Parathyroid adenoma (tissue), 2 donors: ENCODE data around the gene ZNF518A.

Source experiments
- H2AFZ ChIP-seq: fragments of 300-600 bp; sonication (generic); one replicate; pipeline ENCODE4 v1.7.0; 2017; ENCODE audit warnings: antibody characterized with exemption, mild to moderate bottlenecking
- H3K27ac ChIP-seq: fragments of 300-600 bp; sonication (generic); one replicate; pipeline ENCODE4 v1.7.0; 2017
- H3K27me3 ChIP-seq: fragments of 300-600 bp; sonication (generic); one replicate; pipeline ENCODE4 v1.7.0; 2017; ENCODE audit warnings: low read length; ENCODE audit not compliant: control insufficient read depth, insufficient read depth
- H3K36me3 ChIP-seq: fragments of 300-600 bp; sonication (generic); one replicate; pipeline ENCODE4 v1.7.0; 2017; ENCODE audit warnings: low read length; ENCODE audit not compliant: control insufficient read depth, insufficient read depth
- H3K4me1 ChIP-seq: fragments of 300-600 bp; sonication (generic); one replicate; pipeline ENCODE4 v1.7.0; 2017; ENCODE audit warnings: control low read depth
- H3K4me2 ChIP-seq: fragments of 300-600 bp; sonication (generic); one replicate; pipeline ENCODE4 v1.7.0; 2017; ENCODE audit warnings: low read length
- H3K4me3 ChIP-seq: fragments of 300-600 bp; sonication (generic); one replicate; pipeline ENCODE4 v1.7.0; 2017; ENCODE audit warnings: low read depth, low read length
- H3K79me2 ChIP-seq: fragments of 300-600 bp; sonication (generic); one replicate; pipeline ENCODE4 v1.7.0; 2017; ENCODE audit warnings: control low read depth
- H3K9ac ChIP-seq: fragments of 300-600 bp; sonication (generic); one replicate; pipeline ENCODE4 v1.7.0; 2017; ENCODE audit warnings: mild to moderate bottlenecking
- H3K9me3 ChIP-seq: fragments of 300-600 bp; sonication (generic); one replicate; pipeline ENCODE4 v1.7.0; 2017; ENCODE audit warnings: low read length; ENCODE audit not compliant: control insufficient read depth
- TF ChIP-seq, protein P1 (sequence below): fragments of 300-600 bp; sonication (generic); IDR thresholded peaks from one replicate; pipeline ENCODE4 v1.7.0; 2017; ENCODE audit warnings: antibody characterized with exemption, mild to moderate bottlenecking
- donor health status: primary hyperparathyroidism.

ZNF518A gene, protein sequence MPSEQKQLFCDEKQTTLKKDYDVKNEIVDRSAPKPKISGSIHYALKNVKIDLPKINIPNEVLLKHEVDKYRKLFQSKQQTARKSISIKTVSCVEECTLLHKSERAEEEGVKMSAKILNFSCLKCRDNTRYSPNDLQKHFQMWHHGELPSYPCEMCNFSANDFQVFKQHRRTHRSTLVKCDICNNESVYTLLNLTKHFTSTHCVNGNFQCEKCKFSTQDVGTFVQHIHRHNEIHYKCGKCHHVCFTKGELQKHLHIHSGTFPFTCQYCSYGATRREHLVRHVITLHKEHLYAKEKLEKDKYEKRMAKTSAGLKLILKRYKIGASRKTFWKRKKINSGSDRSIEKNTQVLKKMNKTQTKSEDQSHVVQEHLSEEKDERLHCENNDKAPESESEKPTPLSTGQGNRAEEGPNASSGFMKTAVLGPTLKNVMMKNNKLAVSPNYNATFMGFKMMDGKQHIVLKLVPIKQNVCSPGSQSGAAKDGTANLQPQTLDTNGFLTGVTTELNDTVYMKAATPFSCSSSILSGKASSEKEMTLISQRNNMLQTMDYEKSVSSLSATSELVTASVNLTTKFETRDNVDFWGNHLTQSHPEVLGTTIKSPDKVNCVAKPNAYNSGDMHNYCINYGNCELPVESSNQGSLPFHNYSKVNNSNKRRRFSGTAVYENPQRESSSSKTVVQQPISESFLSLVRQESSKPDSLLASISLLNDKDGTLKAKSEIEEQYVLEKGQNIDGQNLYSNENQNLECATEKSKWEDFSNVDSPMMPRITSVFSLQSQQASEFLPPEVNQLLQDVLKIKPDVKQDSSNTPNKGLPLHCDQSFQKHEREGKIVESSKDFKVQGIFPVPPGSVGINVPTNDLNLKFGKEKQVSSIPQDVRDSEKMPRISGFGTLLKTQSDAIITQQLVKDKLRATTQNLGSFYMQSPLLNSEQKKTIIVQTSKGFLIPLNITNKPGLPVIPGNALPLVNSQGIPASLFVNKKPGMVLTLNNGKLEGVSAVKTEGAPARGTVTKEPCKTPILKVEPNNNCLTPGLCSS (N-terminal part only)

DNA sequence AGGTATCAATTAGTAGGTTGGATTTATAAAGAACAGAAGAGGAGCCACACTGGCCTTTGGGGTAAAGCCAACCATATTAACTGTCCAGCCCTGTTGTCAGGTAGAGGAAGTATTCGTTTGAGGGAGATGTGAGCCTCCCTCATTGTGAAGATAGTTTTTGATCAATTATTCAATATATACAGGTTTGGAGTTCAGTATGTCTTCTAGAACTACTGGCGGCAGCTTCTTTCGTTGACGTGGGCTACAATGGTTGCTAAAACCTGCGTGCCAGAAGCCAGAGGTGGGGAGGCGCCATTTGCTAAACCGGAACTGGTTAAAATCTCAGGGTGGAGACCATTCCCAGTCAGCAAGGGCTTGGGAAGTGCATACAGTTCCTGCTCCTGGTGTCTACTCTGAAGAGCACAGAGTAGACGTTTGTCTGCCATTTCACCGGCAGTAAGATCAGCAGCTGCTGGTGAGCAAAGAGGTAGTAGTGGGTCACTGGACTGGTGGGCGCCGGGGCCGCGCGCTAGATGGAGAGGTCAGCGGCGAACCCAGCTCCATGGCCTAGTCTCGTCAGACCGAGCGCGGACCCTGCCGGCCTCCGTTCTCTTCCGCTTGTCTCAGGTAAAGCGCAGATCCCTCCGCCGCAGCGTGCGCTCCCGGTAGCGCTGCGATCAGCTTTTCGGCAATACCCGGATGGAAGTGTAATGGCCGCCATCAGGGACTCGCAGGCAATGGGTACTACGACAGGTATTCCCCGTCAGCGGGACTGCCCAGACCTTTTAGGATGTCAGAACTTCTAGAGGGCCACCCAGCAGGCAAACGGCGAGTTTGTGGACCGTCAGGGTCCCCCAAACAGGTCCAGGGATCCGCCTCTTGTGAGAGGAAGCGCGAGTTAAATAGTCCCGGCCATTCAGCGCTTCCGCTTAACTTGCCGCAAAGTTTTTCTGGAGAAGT, at the start of gene ZNF518A:
TSS of gene ZNF518A (plus strand) at position 911 of the 939 bp plus-strand sequence. CDS start 26,026 bp downstream, outside the sequence.
- TF ChIP-seq, protein P1, sequence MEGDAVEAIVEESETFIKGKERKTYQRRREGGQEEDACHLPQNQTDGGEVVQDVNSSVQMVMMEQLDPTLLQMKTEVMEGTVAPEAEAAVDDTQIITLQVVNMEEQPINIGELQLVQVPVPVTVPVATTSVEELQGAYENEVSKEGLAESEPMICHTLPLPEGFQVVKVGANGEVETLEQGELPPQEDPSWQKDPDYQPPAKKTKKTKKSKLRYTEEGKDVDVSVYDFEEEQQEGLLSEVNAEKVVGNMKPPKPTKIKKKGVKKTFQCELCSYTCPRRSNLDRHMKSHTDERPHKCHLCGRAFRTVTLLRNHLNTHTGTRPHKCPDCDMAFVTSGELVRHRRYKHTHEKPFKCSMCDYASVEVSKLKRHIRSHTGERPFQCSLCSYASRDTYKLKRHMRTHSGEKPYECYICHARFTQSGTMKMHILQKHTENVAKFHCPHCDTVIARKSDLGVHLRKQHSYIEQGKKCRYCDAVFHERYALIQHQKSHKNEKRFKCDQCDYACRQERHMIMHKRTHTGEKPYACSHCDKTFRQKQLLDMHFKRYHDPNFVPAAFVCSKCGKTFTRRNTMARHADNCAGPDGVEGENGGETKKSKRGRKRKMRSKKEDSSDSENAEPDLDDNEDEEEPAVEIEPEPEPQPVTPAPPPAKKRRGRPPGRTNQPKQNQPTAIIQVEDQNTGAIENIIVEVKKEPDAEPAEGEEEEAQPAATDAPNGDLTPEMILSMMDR: no peak

DNA sequence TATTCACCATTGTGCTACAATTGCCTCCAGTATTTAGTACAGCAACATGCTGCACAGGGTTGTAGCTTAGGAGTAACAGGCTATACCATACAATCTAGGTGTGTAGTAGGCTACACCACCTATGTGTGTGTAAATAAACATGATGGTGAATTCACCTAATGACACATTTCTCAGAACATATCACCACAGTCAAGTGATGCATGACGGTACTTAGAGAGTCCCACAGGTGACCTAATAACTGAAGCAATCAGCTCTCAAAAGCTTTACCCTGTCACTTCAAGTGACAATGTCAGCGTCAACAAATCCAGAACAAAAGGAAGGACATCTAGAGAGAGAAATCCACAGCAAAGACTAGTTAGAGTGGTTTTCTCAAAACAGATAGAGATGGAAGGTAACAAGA, 47.9 kb upstream of the ZNF518A start:
- TF ChIP-seq, protein P1: no peak
- H3K4me2 ChIP-seq: no peak overlapping the region
- no peaks in the 10 kb centered on the region for H3K79me2 ChIP-seq
- no peaks in the 10 kb centered on the region for H3K4me1 ChIP-seq
- H3K36me3 ChIP-seq: no peaks in the 10 kb centered on the region
- H3K9ac ChIP-seq: no peak overlapping the region
- H3K27ac ChIP-seq: no peak overlapping the region
- H3K4me3 ChIP-seq: no peak overlapping the region
- H2AFZ ChIP-seq: no peak overlapping the region
- no peaks in the 10 kb centered on the region for H3K9me3 ChIP-seq
- no peaks in the 10 kb centered on the region for H3K27me3 ChIP-seq

More for the DNA sequence above, at the start of gene ZNF518A:
- Histone ChIP-seq H3K9me3 (no peaks in the 10 kb centered on the region), H3K9ac (peak within 1 kb of the TSS; percentile 44), H2AFZ (peak within 1 kb of the TSS; percentile 99), H3K27me3 (no peaks in the 10 kb centered on the region), H3K36me3 (no peaks in the 10 kb centered on the region), H3K4me2 (peak within 1 kb of the TSS; percentile 93), H3K27ac (peak within 1 kb of the TSS; percentile 96), H3K4me1 (peaks cover 4% of the 10 kb centered on the region), H3K4me3 (peak within 1 kb of the TSS; percentile 92), H3K79me2 (no peaks in the 10 kb centered on the region)

DNA sequence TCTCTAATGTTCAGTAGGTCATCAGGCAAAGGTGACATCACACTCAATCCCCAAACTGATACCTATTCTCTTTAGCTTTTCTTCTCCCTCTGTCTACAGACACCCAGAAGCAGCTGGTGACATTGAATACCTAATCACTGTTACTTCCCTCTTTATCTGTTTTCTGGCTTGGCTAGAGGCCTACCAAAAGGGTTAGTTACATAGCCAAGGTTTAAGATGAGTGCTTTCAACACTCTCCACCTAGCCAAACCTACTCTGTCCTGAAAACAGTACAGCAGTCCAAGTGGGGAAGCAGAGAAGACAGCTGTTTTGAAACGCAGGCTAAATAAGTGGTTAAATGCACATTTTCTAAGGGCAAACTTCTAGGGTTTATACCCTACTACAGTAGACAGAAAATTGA, 47.3 kb upstream of the ZNF518A start:
- H3K9me3 ChIP-seq: no peaks in the 10 kb centered on the region
- H2AFZ ChIP-seq: no peak overlapping the region
- H3K36me3 ChIP-seq: no peaks in the 10 kb centered on the region
- no peak overlapping the region for H3K4me3 ChIP-seq
- no peak overlapping the region for H3K4me2 ChIP-seq
- no peaks in the 10 kb centered on the region for H3K27me3 ChIP-seq
- H3K79me2 ChIP-seq: no peaks in the 10 kb centered on the region
- TF ChIP-seq, protein P1: no peak
- no peak overlapping the region for H3K9ac ChIP-seq
- no peak overlapping the region for H3K27ac ChIP-seq
- H3K4me1 ChIP-seq: no peaks in the 10 kb centered on the region

DNA sequence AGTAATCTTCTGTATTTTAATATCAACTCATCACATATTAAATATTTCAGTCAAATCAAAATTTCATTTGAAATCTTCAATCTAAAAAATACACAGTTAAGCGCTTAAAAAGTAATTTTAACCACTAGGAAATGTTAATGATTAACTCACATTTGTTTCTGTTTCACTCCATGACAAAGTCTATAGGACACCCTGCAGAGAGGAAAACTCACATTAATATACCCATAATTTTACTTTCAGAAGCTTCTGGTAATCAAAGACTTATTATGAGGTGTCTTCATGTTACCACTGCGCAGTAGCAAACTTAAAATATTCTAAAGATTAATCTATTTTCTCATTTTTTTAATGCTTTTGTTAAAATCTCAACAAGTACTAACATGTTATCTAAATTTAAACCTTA, 41.0 kb upstream of the ZNF518A start:
- Histone ChIP-seq H2AFZ (peak overlapping the region; percentile 99), H3K79me2 (no peaks in the 10 kb centered on the region), H3K9ac (no peak overlapping the region), H3K9me3 (peaks cover 5% of the 10 kb centered on the region), H3K4me2 (peak overlapping the region; percentile 82), H3K27me3 (no peaks in the 10 kb centered on the region), H3K36me3 (no peaks in the 10 kb centered on the region), H3K4me3 (peak overlapping the region; percentile 90), H3K4me1 (no peaks in the 10 kb centered on the region), H3K27ac (peak overlapping the region; percentile 84)
- TF ChIP-seq, protein P1: no peak
